ENCODE results near the gene USH2A. TPM values are rescaled to one million over a fixed set of nuclear protein-coding genes. Genes with fewer than 3 reads are reported as not detected.

USH2A gene
- total RNA-seq, 1 donor from 2014 or later = 0.02 TPM

DNA sequence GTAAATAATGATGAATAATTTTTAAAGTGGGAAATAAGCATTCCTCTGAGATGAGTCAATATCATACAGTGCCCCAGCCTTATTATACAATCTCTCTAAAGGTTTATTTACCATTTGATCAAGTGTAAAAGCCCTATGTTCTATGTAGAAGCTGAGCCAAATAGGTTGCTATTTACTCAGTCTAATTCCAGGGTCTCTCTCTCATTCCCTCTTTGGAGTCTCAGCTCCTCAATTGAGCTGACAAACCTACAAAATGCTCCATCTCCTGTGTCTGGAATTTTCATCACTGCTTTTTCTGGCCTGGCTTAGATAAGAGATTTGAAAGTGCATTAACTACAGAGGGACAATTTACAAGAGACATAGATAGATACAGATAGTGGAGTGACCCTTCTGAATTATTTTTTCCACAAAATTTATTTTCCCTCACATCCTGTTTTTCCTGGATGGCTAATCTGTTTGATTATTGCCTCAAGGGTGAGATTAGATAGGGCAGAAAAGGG is 24.8 kb upstream of the USH2A start:
- H3K4me1 ChIP-seq (ENCODE audit: insufficient read depth, low read length) = no peaks in the 10 kb centered on the region
- TF ChIP-seq, protein P1, sequence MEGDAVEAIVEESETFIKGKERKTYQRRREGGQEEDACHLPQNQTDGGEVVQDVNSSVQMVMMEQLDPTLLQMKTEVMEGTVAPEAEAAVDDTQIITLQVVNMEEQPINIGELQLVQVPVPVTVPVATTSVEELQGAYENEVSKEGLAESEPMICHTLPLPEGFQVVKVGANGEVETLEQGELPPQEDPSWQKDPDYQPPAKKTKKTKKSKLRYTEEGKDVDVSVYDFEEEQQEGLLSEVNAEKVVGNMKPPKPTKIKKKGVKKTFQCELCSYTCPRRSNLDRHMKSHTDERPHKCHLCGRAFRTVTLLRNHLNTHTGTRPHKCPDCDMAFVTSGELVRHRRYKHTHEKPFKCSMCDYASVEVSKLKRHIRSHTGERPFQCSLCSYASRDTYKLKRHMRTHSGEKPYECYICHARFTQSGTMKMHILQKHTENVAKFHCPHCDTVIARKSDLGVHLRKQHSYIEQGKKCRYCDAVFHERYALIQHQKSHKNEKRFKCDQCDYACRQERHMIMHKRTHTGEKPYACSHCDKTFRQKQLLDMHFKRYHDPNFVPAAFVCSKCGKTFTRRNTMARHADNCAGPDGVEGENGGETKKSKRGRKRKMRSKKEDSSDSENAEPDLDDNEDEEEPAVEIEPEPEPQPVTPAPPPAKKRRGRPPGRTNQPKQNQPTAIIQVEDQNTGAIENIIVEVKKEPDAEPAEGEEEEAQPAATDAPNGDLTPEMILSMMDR (IDR thresholded peaks at IDR 0.05; ENCODE audit: insufficient read depth, low read depth, low read length) = no peak
- TF ChIP-seq EZH2 (IDR thresholded peaks at IDR 0.05; ENCODE audit: insufficient read depth, low read length) = no peak
- no peak overlapping the region for H3K27ac Mint-ChIP-seq (ENCODE audit: unreplicated experiment)

DNA sequence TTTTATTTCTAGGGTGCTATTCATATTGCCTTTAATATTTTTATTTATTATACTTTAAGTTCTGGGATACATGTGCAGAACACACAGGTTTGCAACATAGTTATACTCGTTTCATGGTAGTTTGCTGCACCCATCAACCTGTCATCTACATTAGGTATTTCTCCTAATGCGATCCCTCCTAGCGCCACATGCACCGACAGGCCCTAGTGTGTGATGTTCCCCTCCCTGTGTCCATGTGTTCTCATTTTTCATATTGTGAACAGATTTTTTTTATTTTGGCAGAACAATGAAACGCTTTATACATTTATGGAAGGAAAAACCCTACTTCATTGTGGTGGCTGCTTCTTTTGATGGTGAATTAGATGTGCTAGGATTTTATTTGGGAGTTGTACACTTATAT is 14.4 kb upstream of the USH2A start:
- Mint-ChIP-seq H3K27ac (ENCODE audit: unreplicated experiment) (no peak overlapping the region), H3K9me3 (ENCODE audit: unreplicated experiment) (no peaks in the 10 kb centered on the region), H3K4me3 (ENCODE audit: unreplicated experiment) (no peak overlapping the region), H3K4me1 (ENCODE audit: low read depth, unreplicated experiment) (no peaks in the 10 kb centered on the region), H3K27me3 (ENCODE audit: low read depth, unreplicated experiment) (no peaks in the 10 kb centered on the region), H3K36me3 (ENCODE audit: low read depth, unreplicated experiment) (no peaks in the 10 kb centered on the region)
- TF ChIP-seq, protein P1 (IDR thresholded peaks at IDR 0.05; ENCODE audit: insufficient read depth, low read depth, low read length) = no peak
- no peak for TF ChIP-seq EZH2 (IDR thresholded peaks at IDR 0.05; ENCODE audit: insufficient read depth, low read length)
- no peak for DNase-seq (ENCODE audit: low read depth)
- no peaks in the 10 kb centered on the region for H3K36me3 ChIP-seq (ENCODE audit: insufficient read depth, low read length)
- H4K20me1 ChIP-seq (ENCODE audit: insufficient read depth, low read length) = no peaks in the 10 kb centered on the region
- H3K4me2 ChIP-seq (ENCODE audit: low read length) = no peak overlapping the region
- H3K27ac ChIP-seq (ENCODE audit: low read depth, low read length) = no peak overlapping the region
- FAIRE-seq = no peak
- no peaks in the 10 kb centered on the region for H3K4me1 ChIP-seq (ENCODE audit: insufficient read depth, low read length)
- H3K9ac ChIP-seq (ENCODE audit: low read length) = no peak overlapping the region
- H3K4me3 ChIP-seq (ENCODE audit: insufficient read depth, low read depth, low read length) = no peak overlapping the region
- no peak overlapping the region for H2AFZ ChIP-seq (ENCODE audit: low read depth, low read length)
- H3K79me2 ChIP-seq (ENCODE audit: insufficient read depth, low read length) = no peaks in the 10 kb centered on the region
- no peaks in the 10 kb centered on the region for H3K9me3 ChIP-seq (ENCODE audit: insufficient read depth, low read depth, low read length)
- no peaks in the 10 kb centered on the region for H3K27me3 ChIP-seq (ENCODE audit: insufficient read depth, low read length)

More for the DNA sequence above, 24.8 kb upstream of the USH2A start:
- H3K36me3 ChIP-seq (ENCODE audit: insufficient read depth, low read length) = no peaks in the 10 kb centered on the region
- FAIRE-seq (no peak), DNase-seq (ENCODE audit: low read depth) (peak; percentile 22)
- no peak overlapping the region for H3K27ac ChIP-seq (ENCODE audit: low read depth, low read length)
- H3K9ac ChIP-seq (ENCODE audit: low read length) = no peak overlapping the region
- no peaks in the 10 kb centered on the region for H3K4me1 Mint-ChIP-seq (ENCODE audit: low read depth, unreplicated experiment)
- no peaks in the 10 kb centered on the region for H3K36me3 Mint-ChIP-seq (ENCODE audit: low read depth, unreplicated experiment)
- H4K20me1 ChIP-seq (ENCODE audit: insufficient read depth, low read length) = no peaks in the 10 kb centered on the region
- H3K27me3 Mint-ChIP-seq (ENCODE audit: low read depth, unreplicated experiment) = no peaks in the 10 kb centered on the region
- H3K4me3 Mint-ChIP-seq (ENCODE audit: unreplicated experiment) = no peak overlapping the region
- H3K79me2 ChIP-seq (ENCODE audit: insufficient read depth, low read length) = no peaks in the 10 kb centered on the region
- H3K4me2 ChIP-seq (ENCODE audit: low read length) = no peak overlapping the region
- no peaks in the 10 kb centered on the region for H3K27me3 ChIP-seq (ENCODE audit: insufficient read depth, low read length)
- no peak overlapping the region for H2AFZ ChIP-seq (ENCODE audit: low read depth, low read length)
- no peaks in the 10 kb centered on the region for H3K9me3 Mint-ChIP-seq (ENCODE audit: unreplicated experiment)
- H3K9me3 ChIP-seq (ENCODE audit: insufficient read depth, low read depth, low read length) = no peaks in the 10 kb centered on the region
- H3K4me3 ChIP-seq (ENCODE audit: insufficient read depth, low read depth, low read length) = no peak overlapping the region

DNA sequence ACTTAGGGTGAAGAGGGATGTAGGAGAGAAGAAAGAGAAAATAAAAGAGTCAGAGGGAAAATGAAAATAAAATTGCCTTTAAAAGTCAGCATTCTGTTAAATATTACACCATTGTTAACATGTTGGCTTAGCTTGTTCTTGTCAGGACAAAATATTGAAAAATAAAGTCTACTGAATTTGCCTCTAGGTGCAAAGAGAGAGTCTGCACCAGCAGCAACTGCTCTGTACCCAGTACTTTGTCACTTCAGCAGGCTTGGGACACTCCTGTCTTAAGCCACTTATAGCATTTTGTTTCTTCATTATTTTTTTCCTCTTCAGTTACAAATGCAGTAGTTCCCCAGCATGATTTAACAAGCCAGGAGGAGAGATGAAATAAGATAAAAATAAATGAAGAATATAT is 11.0 kb upstream of the USH2A start:
- H3K27me3 Mint-ChIP-seq (ENCODE audit: low read depth, unreplicated experiment) = peaks cover 3% of the 10 kb centered on the region
- no peak for TF ChIP-seq EZH2 (IDR thresholded peaks at IDR 0.05; ENCODE audit: insufficient read depth, low read length)
- H2AFZ ChIP-seq (ENCODE audit: low read depth, low read length) = no peak overlapping the region
- H3K4me3 Mint-ChIP-seq (ENCODE audit: unreplicated experiment) = no peak overlapping the region
- H3K4me2 ChIP-seq (ENCODE audit: low read length) = no peak overlapping the region
- H3K79me2 ChIP-seq (ENCODE audit: insufficient read depth, low read length) = no peaks in the 10 kb centered on the region
- DNase-seq (ENCODE audit: low read depth) (no peak), FAIRE-seq (no peak)
- H3K36me3 Mint-ChIP-seq (ENCODE audit: low read depth, unreplicated experiment) = no peaks in the 10 kb centered on the region
- H3K9ac ChIP-seq (ENCODE audit: low read length) = no peak overlapping the region
- H3K27ac Mint-ChIP-seq (ENCODE audit: unreplicated experiment) = no peak overlapping the region
- no peaks in the 10 kb centered on the region for H3K4me1 ChIP-seq (ENCODE audit: insufficient read depth, low read length)
- H3K27ac ChIP-seq (ENCODE audit: low read depth, low read length) = no peak overlapping the region
- no peaks in the 10 kb centered on the region for H3K36me3 ChIP-seq (ENCODE audit: insufficient read depth, low read length)
- H3K27me3 ChIP-seq (ENCODE audit: insufficient read depth, low read length) = no peaks in the 10 kb centered on the region
- no peaks in the 10 kb centered on the region for H3K9me3 ChIP-seq (ENCODE audit: insufficient read depth, low read depth, low read length)
- no peaks in the 10 kb centered on the region for H3K9me3 Mint-ChIP-seq (ENCODE audit: unreplicated experiment)
- no peaks in the 10 kb centered on the region for H4K20me1 ChIP-seq (ENCODE audit: insufficient read depth, low read length)
- no peaks in the 10 kb centered on the region for H3K4me1 Mint-ChIP-seq (ENCODE audit: low read depth, unreplicated experiment)
- no peak overlapping the region for H3K4me3 ChIP-seq (ENCODE audit: insufficient read depth, low read depth, low read length)
